H1 (cell line): ENCODE data around the gene PPP1R15B. TPM values are rescaled to one million over a fixed set of nuclear protein-coding genes. Genes with fewer than 3 reads are reported as not detected.
A peak's percentile ranks its signal among the peaks of the same experiment; 100 is the strongest.

Experiments used
- CTCF ChIA-PET: fragments of 300-600 bp; sonication (Branson Sonifier 250); formaldehyde crosslinking; loops from one replicate; lab custom pipeline; 2021; ENCODE audit not compliant: partially characterized antibody; lab: Charles Lee
- POLR2A ChIA-PET: fragments of 300-600 bp; sonication (Branson Sonifier 250); formaldehyde crosslinking; loops from one replicate; lab custom pipeline; 2021; ENCODE audit warnings: inconsistent platforms; ENCODE audit not compliant: partially characterized antibody; lab: Charles Lee
- DNase-seq, 2 experiments: peaks; one replicate each; pipeline versions ENCODE4 v3.0.0 to v3.0.0-alpha.2; 2010 to 2022; ENCODE audit warnings: low spot score in 2 of 2, low read depth in 1 of 2, mixed read lengths in 1 of 2
- FAIRE-seq: peaks from 2 replicates; lab custom pipeline; 2011; peaks lifted over from hg19 to GRCh38; lab: Jason Lieb, UNC
- H2AFZ ChIP-seq: 2 replicates; pipeline ENCODE4 v1.8.1; 2012; ENCODE audit warnings: low read length, inconsistent platforms
- H2AK5ac ChIP-seq: 2 replicates; pipeline ENCODE4 v1.6.1; 2013; ENCODE audit warnings: low read depth, low read length
- H2BK120ac ChIP-seq: replicated peaks from 2 replicates; pipeline ENCODE3; 2013; ENCODE audit warnings: low read depth, low read length, inconsistent platforms
- H2BK12ac ChIP-seq: 2 replicates; pipeline ENCODE4 v1.6.1; 2013; ENCODE audit warnings: low read depth, low read length
- H2BK15ac ChIP-seq: 2 replicates; pipeline ENCODE4 v1.6.1; 2013; ENCODE audit warnings: low read length
- H2BK20ac ChIP-seq: 2 replicates; pipeline ENCODE4 v1.6.1; 2013; ENCODE audit warnings: low read length
- H2BK5ac ChIP-seq: 2 replicates; pipeline ENCODE4 v1.6.1; 2013; ENCODE audit warnings: low read depth, low read length
- H3K14ac ChIP-seq: 2 replicates; pipeline ENCODE4 v1.6.1; 2013; ENCODE audit warnings: inconsistent platforms; ENCODE audit not compliant: insufficient read length
- H3K18ac ChIP-seq: 2 replicates; pipeline ENCODE4 v1.6.1; 2013; ENCODE audit warnings: low read length; ENCODE audit errors: extremely low read depth
- H3K23ac ChIP-seq: 2 replicates; pipeline ENCODE4 v1.6.1; 2013; ENCODE audit warnings: inconsistent platforms; ENCODE audit not compliant: insufficient read length
- H3K23me2 ChIP-seq: 2 replicates; pipeline ENCODE4 v1.6.1; 2013; ENCODE audit warnings: low read depth, low read length
- H3K27ac ChIP-seq: 2 replicates; pipeline ENCODE4 v1.6.1; 2011; ENCODE audit warnings: low read depth, low read length, inconsistent platforms
- H3K27me3 ChIP-seq, 4 experiments: replicated peaks in 1 of 4; 1 replicate in 1 of 4; 2 replicates in 3 of 4; pipeline versions ENCODE4 v1.6.1 to v1.8.1; 2011 to 2013; ENCODE audit warnings: low read length in 3 of 4, mild to moderate bottlenecking in 3 of 4, inconsistent platforms in 2 of 4, mixed read lengths in 2 of 4, moderate library complexity in 1 of 4; ENCODE audit not compliant: control insufficient read depth in 3 of 4, insufficient read depth in 3 of 4; ENCODE audit errors: extremely low read depth in 1 of 4
- H3K36me3 ChIP-seq, 4 experiments: 2 replicates each; pipeline versions ENCODE4 v1.6.1 to v1.8.1; 2011 to 2013; ENCODE audit warnings: mild to moderate bottlenecking in 4 of 4, low read length in 3 of 4, moderate library complexity in 2 of 4, control low read depth in 1 of 4, inconsistent platforms in 1 of 4; ENCODE audit not compliant: insufficient read depth in 4 of 4, control insufficient read depth in 2 of 4
- H3K4ac ChIP-seq: replicated peaks from 2 replicates; pipeline ENCODE3; 2013; ENCODE audit warnings: low read length, low read depth, mixed read lengths, inconsistent platforms; ENCODE audit not compliant: insufficient read length
- H3K4me1 ChIP-seq, 4 experiments: replicated peaks in 1 of 4; 1 replicate in 1 of 4; 2 replicates in 3 of 4; pipeline versions ENCODE4 v1.6.1 to v1.8.1; 2011 to 2013; ENCODE audit warnings: low read length in 3 of 4, inconsistent platforms in 2 of 4, mixed read lengths in 1 of 4; ENCODE audit not compliant: insufficient read depth in 4 of 4, control insufficient read depth in 3 of 4
- H3K4me2 ChIP-seq, 2 experiments: 2 replicates each; pipeline versions ENCODE4 v1.6.1 to v1.8.1; 2011 to 2013; ENCODE audit warnings: low read depth in 2 of 2, low read length in 2 of 2, control low read depth in 1 of 2, inconsistent platforms in 1 of 2, mild to moderate bottlenecking in 1 of 2; ENCODE audit not compliant: insufficient read depth in 1 of 2
- H3K4me3 ChIP-seq, 4 experiments: fragments of 200-600, 300-600 bp in 1 of 4; sonication (generic), shearing (Covaris generic), sonication (Bioruptor Twin) in 1 of 4; 2 replicates each; pipeline versions ENCODE4 v1.5.1 to v1.8.1; 2011 to 2016; ENCODE audit warnings: low read length in 4 of 4, low read depth in 3 of 4, control low read depth in 2 of 4, inconsistent platforms in 2 of 4, mild to moderate bottlenecking in 2 of 4, mixed read lengths in 1 of 4, moderate library complexity in 1 of 4; ENCODE audit not compliant: insufficient read depth in 2 of 4; ENCODE audit errors: extremely low read depth in 1 of 4
- H3K56ac ChIP-seq: replicated peaks from 2 replicates; pipeline ENCODE3; 2013; ENCODE audit warnings: low read depth, mild to moderate bottlenecking, mixed read lengths, low read length, inconsistent platforms; ENCODE audit not compliant: insufficient read length
- H3K79me1 ChIP-seq: 2 replicates; pipeline ENCODE4 v1.6.1; 2013; ENCODE audit warnings: low read depth, low read length, control low read depth
- H3K79me2 ChIP-seq, 2 experiments: 2 replicates each; pipeline versions ENCODE4 v1.6.1 to v1.8.1; 2012 to 2013; ENCODE audit warnings: low read length in 2 of 2, mild to moderate bottlenecking in 2 of 2, inconsistent platforms in 1 of 2; ENCODE audit not compliant: insufficient read depth in 2 of 2, control insufficient read depth in 1 of 2
- H3K9ac ChIP-seq, 4 experiments: replicated peaks in 1 of 4; 1 replicate in 1 of 4; 2 replicates in 3 of 4; pipeline versions ENCODE4 v1.6.1 to v1.8.1; 2011 to 2013; ENCODE audit warnings: low read depth in 3 of 4, low read length in 3 of 4, control low read depth in 2 of 4, mild to moderate bottlenecking in 2 of 4, moderate library complexity in 2 of 4, inconsistent platforms in 1 of 4; ENCODE audit errors: extremely low read depth in 1 of 4
- H3K9me3 ChIP-seq, 2 experiments: 2 replicates each; pipeline versions ENCODE4 v1.6.1 to v1.8.1; 2012 to 2013; ENCODE audit warnings: mild to moderate bottlenecking in 2 of 2, moderate library complexity in 2 of 2, control low read depth in 1 of 2, inconsistent platforms in 1 of 2, low read depth in 1 of 2, low read length in 1 of 2, mixed read lengths in 1 of 2; ENCODE audit not compliant: insufficient read depth in 2 of 2
- H4K20me1 ChIP-seq, 2 experiments: replicated peaks in 1 of 2; 2 replicates each; pipeline versions ENCODE3 to v1.8.1; 2011 to 2013; ENCODE audit warnings: inconsistent platforms in 2 of 2, low read length in 2 of 2, mild to moderate bottlenecking in 1 of 2; ENCODE audit not compliant: insufficient read depth in 2 of 2, control insufficient read depth in 1 of 2
- H4K5ac ChIP-seq: 2 replicates; pipeline ENCODE4 v1.6.1; 2013; ENCODE audit warnings: low read length, low read depth, mixed read lengths, inconsistent platforms; ENCODE audit not compliant: insufficient read length
- H4K8ac ChIP-seq: 2 replicates; pipeline ENCODE4 v1.8.0; 2013; ENCODE audit warnings: mild to moderate bottlenecking, moderate library complexity, low read length, inconsistent platforms; ENCODE audit not compliant: insufficient read depth; ENCODE audit errors: extremely low read depth
- H4K91ac ChIP-seq: replicated peaks from 2 replicates; pipeline ENCODE3; 2013; ENCODE audit warnings: low read length, mixed read lengths, inconsistent platforms; ENCODE audit not compliant: insufficient read length
- RNF2 ChIP-seq: fragments of 200-900, 300-1000 bp; sonication (generic); IDR thresholded peaks from 2 replicates; pipeline ENCODE4 v1.7.1; 2016; ENCODE audit warnings: borderline replicate concordance, low read depth, mild to moderate bottlenecking, antibody characterized with exemption, low read length; ENCODE audit not compliant: poor library complexity, severe bottlenecking; ENCODE audit errors: missing control alignments
- RXRA ChIP-seq: IDR thresholded peaks from 2 replicates; pipeline ENCODE4 v1.6.1; 2011; ENCODE audit warnings: low read depth, mild to moderate bottlenecking, low read length, moderate library complexity; ENCODE audit not compliant: insufficient read depth
- SP1 ChIP-seq: IDR thresholded peaks from 2 replicates; pipeline ENCODE4 v1.6.1; 2011; ENCODE audit warnings: low read depth, low read length
- TCF12 ChIP-seq: IDR thresholded peaks from 2 replicates; pipeline ENCODE4 v1.6.1; 2011; ENCODE audit warnings: low read depth, mild to moderate bottlenecking, low read length
- WGBS, 2 experiments: shearing (Covaris generic) in 1 of 2; methylation state at CpG; one replicate each; pipeline versions ENCODE4 v1.1.6 to v1.1.7; 2013 to 2015; ENCODE audit warnings: low lambda C conversion rate in 2 of 2, mixed read lengths in 2 of 2, inconsistent platforms in 1 of 2, low coverage in 1 of 2, missing lambda C conversion rate in 1 of 2; ENCODE audit not compliant: insufficient replicate concordance in 2 of 2, insufficient coverage in 1 of 2, insufficient read length in 1 of 2; ENCODE audit errors: extremely low coverage in 1 of 2, missing lambda C conversion rate in 1 of 2; 5-methylcytosine and 5-hydroxymethylcytosine counted together
- polyA plus RNA-seq, 7 experiments: library from polyadenylated mRNA; depleted of rRNA in 3 of 7; stranded (reverse) in 5 of 7; unstranded in 2 of 7; fragments of >200 nt in 5 of 7; fragments of 200-250 nt in 2 of 7; gene quantifications; 1 replicate in 5 of 7; 2 replicates in 1 of 7; 4 replicates in 1 of 7; pipeline versions ENCODE4 v1.2.1 to v1.2.3, GENCODE V29; 2011 to 2013; ENCODE audit warnings: missing spikeins in 2 of 7, mixed read lengths in 2 of 7
- total RNA-seq: library from RNA; stranded (reverse); fragmentation: NEBNext Ultra II Directional; extraction: Animal tissue kit (Norgen Biotek cat#: 25700); gene quantifications from 2 replicates; pipeline ENCODE4 v1.2.1, GENCODE V29; 2021

PPP1R15B gene
- total and polyA plus RNA-seq, 2 of the 8 experiments (the other 6 are each of a cell fraction or from before 2014, with no cell fraction given): 14.4 to 72.2 TPM

DNA sequence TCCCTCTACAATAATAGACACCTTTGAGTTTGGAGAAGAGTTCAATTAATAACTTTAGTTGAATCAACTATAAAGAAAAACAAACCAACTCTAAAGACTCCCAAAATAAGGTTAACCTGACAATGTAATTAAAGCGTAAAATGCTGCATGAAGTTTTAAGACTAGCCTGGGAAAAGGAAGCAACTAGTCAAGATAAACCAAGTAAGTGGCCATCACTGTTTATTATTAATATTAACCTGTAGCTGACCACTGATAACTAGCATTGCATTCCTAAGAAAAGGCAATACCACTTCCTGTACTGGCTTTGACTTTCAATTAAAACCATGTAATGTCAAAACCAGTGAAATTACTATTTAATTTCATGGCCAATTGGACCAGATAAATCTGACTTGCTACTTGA lies 3.0 kb downstream of the PPP1R15B start:
- H3K18ac ChIP-seq: no peak overlapping the region
- CTCF ChIA-PET: interaction anchor here (1.1 to 4.5 kb wide), 4 partner anchors 10 to 23 kb away, joined by 4 to 36 read pairs (median 4); no protein-coding TSS in a partner anchor
- H2BK120ac ChIP-seq: no peak overlapping the region
- POLR2A ChIA-PET: interaction anchor here (1.0 to 4.5 kb wide), 7 partner anchors 9 to 154 kb away, joined by 3 to 30 read pairs (median 4); no protein-coding TSS in a partner anchor
- no peaks in the 10 kb centered on the region for H3K27me3 ChIP-seq
- H3K79me2 ChIP-seq: peaks cover 44 to 80% of the 10 kb centered on the region in 2 experiments
- H3K4me1 ChIP-seq: peaks cover 0 to 2% (median 0%) of the 10 kb centered on the region in 4 experiments; a peak in 3 of 7 replicates
- H3K23me2 ChIP-seq: peaks cover 19% of the 10 kb centered on the region
- no peak overlapping the region for H3K4ac ChIP-seq
- H4K20me1 ChIP-seq: peaks cover 28 to 41% of the 10 kb centered on the region in 2 experiments
- no peaks in the 10 kb centered on the region for H3K9me3 ChIP-seq
- H3K56ac ChIP-seq: no peak overlapping the region
- no peak overlapping the region for H4K8ac ChIP-seq
- no peak for DNase-seq
- no peak overlapping the region for H3K14ac ChIP-seq
- H2AK5ac ChIP-seq: no peak overlapping the region
- H3K4me3 ChIP-seq: peak overlapping the region; percentile 63 to 97 (median 95)
- no peak overlapping the region for H2AFZ ChIP-seq
- H3K4me2 ChIP-seq: peak overlapping the region; percentile 95 to 96
- FAIRE-seq: no peak
- no peak overlapping the region; a peak in 2 of 7 replicates for H3K9ac ChIP-seq
- H3K36me3 ChIP-seq: peaks cover 14 to 42% (median 18%) of the 10 kb centered on the region in 4 experiments
- H2BK15ac ChIP-seq: no peak overlapping the region
- H2BK20ac ChIP-seq: no peak overlapping the region
- no peak overlapping the region for H2BK5ac ChIP-seq
- H2BK12ac ChIP-seq: no peak overlapping the region
- peaks cover 2% of the 10 kb centered on the region; the same call in 1 of the 2 replicates for H3K79me1 ChIP-seq
- 21% methylated on average over 1 of the region's 1 CpG; no CpG with 5 or more reads in 1 of the 2 experiments for WGBS, 2 experiments
- H3K23ac ChIP-seq: no peak overlapping the region
- no peak overlapping the region for H4K5ac ChIP-seq
- no peak overlapping the region for H3K27ac ChIP-seq
- no peak overlapping the region for H4K91ac ChIP-seq
- TF ChIP-seq SP1 (no peak), RNF2 (no peak), RXRA (no peak), TCF12 (no peak)
